Activated T-helper 1 cell treated with anti-CD3 and anti-CD28 coated beads, Interleukin-12 subunit alpha, Interleukin-12 subunit beta, Interleukin-2, Interleukin-4 antibody, amounts not matched to agents 30 ng/mL and 10 ng/mL and 1 ng/mL, durations not matched to agents 14 hours and 24 hours and 36 hours (primary cell): ENCODE measurements around the gene MYDGF. TPM values are rescaled to one million over a fixed set of nuclear protein-coding genes. Genes with fewer than 3 reads are reported as not detected.
A peak's percentile ranks its signal among the peaks of the same experiment; 100 is the strongest.

Experiments
- DNase-seq: peaks from one replicate; pipeline ENCODE4 v3.0.0; 2021; ENCODE audit warnings: low spot score
- H3K27ac Mint-ChIP-seq: one replicate; pipeline ENCODE4 v1.8.0; 2021; ENCODE audit warnings: mild to moderate bottlenecking, mixed read lengths
- H3K27me3 Mint-ChIP-seq: one replicate; pipeline ENCODE4 v1.8.0; 2022; ENCODE audit warnings: mild to moderate bottlenecking, moderate library complexity, mixed read lengths; ENCODE audit not compliant: insufficient read depth
- H3K36me3 Mint-ChIP-seq: one replicate; pipeline ENCODE4 v1.8.0; 2021; ENCODE audit warnings: low read depth, mixed read lengths
- H3K4me1 Mint-ChIP-seq: one replicate; pipeline ENCODE4 v1.8.0; 2021; ENCODE audit warnings: low read depth, mixed read lengths
- H3K4me3 Mint-ChIP-seq: one replicate; pipeline ENCODE4 v1.8.0; 2021; ENCODE audit warnings: mild to moderate bottlenecking, moderate library complexity, mixed read lengths
- H3K9me3 Mint-ChIP-seq: one replicate; pipeline ENCODE4 v1.8.0; 2021; ENCODE audit warnings: mixed read lengths
- intact Hi-C: fragments of 100-400 bp; cut with micrococcal nuclease; formaldehyde crosslinking; loops from one replicate; pipeline ENCODE4 v1.15.1; 2024
- total RNA-seq: library from RNA; stranded (reverse); gene quantifications from 2 replicates; pipeline ENCODE4 v1.2.3, GENCODE V29; 2022

Gene MYDGF
- total RNA-seq, 1 donor from 2014 or later: 98.0 TPM

DNA sequence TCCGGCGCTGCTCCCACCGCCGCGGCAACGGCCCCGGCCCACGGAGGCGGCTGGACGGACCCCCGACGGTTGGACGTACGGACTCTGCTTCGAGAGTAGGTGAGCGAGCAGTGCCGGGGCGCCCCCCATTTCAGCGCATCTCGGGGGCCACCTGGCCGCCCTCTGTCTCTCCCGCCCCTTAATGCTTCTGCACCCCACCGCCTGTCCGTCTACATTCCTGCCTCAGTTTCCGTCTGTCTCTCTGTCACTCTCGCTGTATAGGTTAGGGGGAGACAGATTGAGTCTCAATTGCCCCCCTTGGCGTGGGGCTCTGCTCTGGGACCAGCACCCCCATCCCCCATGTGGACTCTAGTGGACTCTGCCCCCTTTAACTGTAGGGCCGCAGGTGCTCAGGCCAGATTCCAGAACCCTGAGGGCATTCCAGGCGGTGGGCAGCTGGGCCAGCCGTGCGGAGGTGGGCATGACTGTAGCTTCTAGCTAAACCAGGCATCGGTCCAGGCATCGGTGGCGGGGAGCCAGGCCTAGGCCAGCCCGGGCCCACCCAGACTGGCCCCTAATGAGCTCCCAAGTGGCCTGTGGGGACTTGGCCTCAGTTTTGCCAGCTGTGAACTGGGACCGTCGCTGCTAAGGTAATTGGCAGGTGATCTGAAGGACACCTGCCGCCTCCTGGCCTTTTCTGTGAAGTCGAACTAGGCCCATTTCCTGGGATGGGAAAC lies 30.5 kb downstream of the MYDGF start:
- peak overlapping the region; percentile 98 for H3K4me3 Mint-ChIP-seq
- peaks cover 2% of the 10 kb centered on the region for H3K36me3 Mint-ChIP-seq
- no peaks in the 10 kb centered on the region for H3K27me3 Mint-ChIP-seq
- H3K9me3 Mint-ChIP-seq: no peaks in the 10 kb centered on the region
- intact Hi-C loops: loop anchor here (1.0 to 2.0 kb wide), 6 partner anchors 31 to 1013 kb away; partner anchors contain the start of genes CACTIN, CHAF1A, FEM1A and MYDGF
- peaks cover 25% of the 10 kb centered on the region for H3K4me1 Mint-ChIP-seq
- no peak for DNase-seq
- peak overlapping the region; percentile 94 for H3K27ac Mint-ChIP-seq

DNA sequence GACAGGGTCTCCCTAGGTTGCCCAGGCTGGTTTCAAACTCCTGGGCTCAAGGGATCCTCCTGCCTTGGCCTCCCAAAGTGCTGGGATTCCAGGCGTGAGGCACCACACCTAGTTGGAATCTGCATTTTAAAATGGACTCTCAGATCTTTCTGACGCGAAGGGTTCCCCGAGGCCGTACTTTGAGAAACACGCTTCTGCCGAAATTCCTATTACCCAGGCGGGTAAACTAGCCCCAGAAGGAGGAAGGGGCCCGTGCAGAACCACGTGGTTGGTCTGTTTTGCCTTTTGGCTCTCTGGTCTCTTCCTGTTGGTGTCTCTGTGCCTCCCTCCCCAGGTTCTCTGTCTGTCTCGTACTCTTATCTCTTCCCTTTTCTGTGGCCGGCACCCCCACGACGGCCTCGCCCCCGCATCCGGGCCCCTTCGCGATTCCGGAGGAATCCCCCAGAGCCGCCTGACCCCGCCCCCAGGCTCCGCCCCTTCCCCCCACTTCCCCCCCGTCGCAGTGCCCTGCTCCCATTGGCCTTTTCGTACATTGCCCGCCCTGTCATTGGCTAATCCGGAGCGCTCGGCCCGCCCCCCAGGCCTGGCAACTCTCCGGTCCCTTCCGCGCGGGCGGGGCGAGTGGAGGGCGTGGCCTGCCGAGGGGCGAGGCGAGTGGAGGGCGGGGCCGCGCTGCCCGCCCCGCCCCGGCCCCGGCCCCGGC lies 31.2 kb downstream of the MYDGF start, which contains the start of gene TNFAIP8L1:
TNFAIP8L1 (plus strand) TSS at position 689 of the 703 bp plus-strand sequence. CDS start 12,354 bp downstream, outside the sequence.
- intact Hi-C loops: loop anchor here (1.0 to 2.0 kb wide), 6 partner anchors 31 to 1012 kb away; partner anchors contain the start of genes CACTIN, CHAF1A, FEM1A and MYDGF
- Mint-ChIP-seq H3K36me3 (peaks cover 2% of the 10 kb centered on the region), H3K27me3 (no peaks in the 10 kb centered on the region), H3K27ac (peak within 1 kb of the TSS; percentile 94), H3K4me3 (peak within 1 kb of the TSS; percentile 98), H3K4me1 (peaks cover 32% of the 10 kb centered on the region), H3K9me3 (no peaks in the 10 kb centered on the region)
- peak; percentile 99 for DNase-seq

DNA sequence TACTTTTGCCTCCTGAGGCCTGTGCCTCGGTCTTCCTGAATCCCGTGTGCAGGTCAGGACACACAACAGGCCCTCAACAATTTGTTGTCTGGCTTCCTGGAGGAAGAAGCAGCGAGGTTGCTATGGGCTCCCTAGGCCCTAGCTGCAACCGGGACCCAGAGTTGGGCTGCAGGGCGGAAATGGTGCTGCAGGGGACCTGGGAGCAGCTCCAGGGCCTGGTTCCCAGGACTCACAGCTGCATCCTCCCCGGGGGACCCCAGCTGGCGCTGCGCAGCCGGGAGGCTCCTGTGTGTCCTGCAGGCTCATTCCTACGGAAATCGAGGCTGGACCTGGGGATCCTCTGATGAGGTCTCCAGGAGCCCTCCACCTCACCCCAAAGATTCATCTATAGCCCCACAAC lies 31.8 kb downstream of the MYDGF start:
- peaks cover 2% of the 10 kb centered on the region for H3K27me3 Mint-ChIP-seq
- H3K4me3 Mint-ChIP-seq: peak overlapping the region; percentile 13
- intact Hi-C loops: loop anchor here (2.0 kb wide), 2 partner anchors 168 to 1012 kb away; partner anchors contain the start of gene CACTIN
- H3K4me1 Mint-ChIP-seq: peaks cover 34% of the 10 kb centered on the region
- DNase-seq: no peak
- H3K36me3 Mint-ChIP-seq: peaks cover 2% of the 10 kb centered on the region
- no peaks in the 10 kb centered on the region for H3K9me3 Mint-ChIP-seq
- H3K27ac Mint-ChIP-seq: no peak overlapping the region

DNA sequence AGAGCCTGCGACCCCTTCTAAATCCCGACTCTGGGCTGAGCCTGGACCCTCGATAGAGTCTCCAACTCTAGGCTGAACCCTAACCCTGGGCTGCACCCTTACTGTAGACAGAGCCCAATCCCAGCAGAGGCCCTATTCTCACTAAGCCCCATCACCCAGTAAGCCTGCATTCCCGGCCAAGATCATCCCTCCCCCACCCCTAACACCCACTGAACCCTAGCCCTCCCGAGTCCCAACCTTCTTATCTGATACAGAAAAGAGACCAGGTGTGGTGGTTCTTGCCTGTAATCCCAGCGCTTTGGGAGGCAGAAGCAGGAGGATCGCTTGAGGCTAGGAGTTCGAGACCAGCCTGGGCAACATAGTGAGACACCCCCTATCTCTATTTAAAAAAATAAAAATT lies 33.4 kb downstream of the MYDGF start:
- intact Hi-C loops: loop anchor here (1.0 to 2.0 kb wide), 4 partner anchors 60 to 308 kb away; no protein-coding TSS in a partner anchor
- Mint-ChIP-seq H3K4me1 (peaks cover 37% of the 10 kb centered on the region), H3K4me3 (peak overlapping the region; percentile 47), H3K9me3 (no peaks in the 10 kb centered on the region), H3K27ac (no peak overlapping the region), H3K36me3 (peaks cover 2% of the 10 kb centered on the region), H3K27me3 (peaks cover 2% of the 10 kb centered on the region)
- DNase-seq: no peak

GRCh38 chr19:4636151-4636717 lies 33.9 kb downstream of the MYDGF start:
- Mint-ChIP-seq H3K4me3 (peak overlapping the region; percentile 39), H3K9me3 (no peaks in the 10 kb centered on the region), H3K27me3 (peaks cover 2% of the 10 kb centered on the region), H3K36me3 (peaks cover 2% of the 10 kb centered on the region), H3K27ac (peak overlapping the region; percentile 18), H3K4me1 (peaks cover 34% of the 10 kb centered on the region)
- peak; percentile 75 for DNase-seq
- intact Hi-C loops: loop anchor here (1.0 to 2.0 kb wide), 4 partner anchors 60 to 307 kb away; no protein-coding TSS in a partner anchor

- H3K9me3 Mint-ChIP-seq: no peaks in the 10 kb centered on the region
- peaks cover 32% of the 10 kb centered on the region for H3K4me1 Mint-ChIP-seq
- H3K36me3 Mint-ChIP-seq: peaks cover 2% of the 10 kb centered on the region
- peak overlapping the region; percentile 39 for H3K4me3 Mint-ChIP-seq
- DNase-seq: no peak
- peak overlapping the region; percentile 18 for H3K27ac Mint-ChIP-seq
- intact Hi-C loops: loop anchor here (1.0 to 2.0 kb wide), 4 partner anchors 59 to 307 kb away; no protein-coding TSS in a partner anchor
- peaks cover 2% of the 10 kb centered on the region for H3K27me3 Mint-ChIP-seq
Observed at GRCh38 chr19:4635754-4636116, 34.4 kb downstream of the MYDGF start.

GRCh38 chr19:4633140-4633967 lies 36.8 kb downstream of the MYDGF start:
- DNase-seq: peak; percentile 47
- Mint-ChIP-seq H3K27ac (peak overlapping the region; percentile 20), H3K4me3 (no peak overlapping the region), H3K36me3 (no peaks in the 10 kb centered on the region), H3K9me3 (no peaks in the 10 kb centered on the region), H3K27me3 (peaks cover 2% of the 10 kb centered on the region), H3K4me1 (peaks cover 18% of the 10 kb centered on the region)
- intact Hi-C loops: no loop called here

- Mint-ChIP-seq H3K36me3 (no peaks in the 10 kb centered on the region), H3K4me1 (no peaks in the 10 kb centered on the region), H3K27ac (no peak overlapping the region), H3K9me3 (no peaks in the 10 kb centered on the region), H3K27me3 (no peaks in the 10 kb centered on the region), H3K4me3 (no peak overlapping the region)
- intact Hi-C loops: no loop called here
- no peak for DNase-seq
Observed at GRCh38 chr19:4624733-4625362, 45.3 kb downstream of the MYDGF start.

GRCh38 chr19:4624301-4624700 lies 45.8 kb downstream of the MYDGF start:
- Mint-ChIP-seq H3K4me3 (no peak overlapping the region), H3K27me3 (no peaks in the 10 kb centered on the region), H3K4me1 (no peaks in the 10 kb centered on the region), H3K36me3 (no peaks in the 10 kb centered on the region), H3K27ac (no peak overlapping the region), H3K9me3 (no peaks in the 10 kb centered on the region)
- DNase-seq: no peak
- intact Hi-C loops: no loop called here

GRCh38 chr19:4622695-4623421 lies 47.3 kb downstream of the MYDGF start:
- no peaks in the 10 kb centered on the region for H3K4me1 Mint-ChIP-seq

DNA sequence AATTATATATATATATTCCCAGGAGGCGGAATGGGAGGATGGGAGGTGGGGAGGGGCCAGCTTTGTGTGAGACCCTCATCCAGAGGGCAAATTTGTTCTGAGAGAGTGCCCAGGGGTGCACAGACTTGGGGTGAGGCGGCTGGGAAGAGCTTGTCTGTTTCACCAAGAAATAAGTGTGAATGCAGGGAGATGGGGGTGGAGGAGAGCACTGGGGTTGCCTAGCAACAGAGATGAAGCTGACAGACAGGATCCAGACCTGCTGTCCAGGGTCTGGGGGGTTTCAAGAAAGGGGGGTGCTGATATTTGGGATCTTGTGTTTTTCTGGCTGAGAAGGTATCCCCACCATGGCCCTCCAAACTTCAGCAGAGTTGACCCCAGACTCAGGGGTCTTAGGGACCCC lies 49.5 kb downstream of the MYDGF start:
- no peaks in the 10 kb centered on the region for H3K36me3 Mint-ChIP-seq
- no peak overlapping the region for H3K4me3 Mint-ChIP-seq
- intact Hi-C loops: no loop called here
- H3K9me3 Mint-ChIP-seq: no peaks in the 10 kb centered on the region
- H3K27me3 Mint-ChIP-seq: no peaks in the 10 kb centered on the region
- H3K4me1 Mint-ChIP-seq: no peaks in the 10 kb centered on the region
- no peak for DNase-seq
- H3K27ac Mint-ChIP-seq: no peak overlapping the region

More at GRCh38 chr19:4622695-4623421, 47.3 kb downstream of the MYDGF start:
- Mint-ChIP-seq H3K27ac (no peak overlapping the region), H3K27me3 (no peaks in the 10 kb centered on the region), H3K36me3 (no peaks in the 10 kb centered on the region), H3K4me3 (no peak overlapping the region), H3K9me3 (no peaks in the 10 kb centered on the region)
- DNase-seq: no peak
- intact Hi-C loops: no loop called here
